WTC11 (cell line): Measurements from ENCODE around the gene ARHGEF33. TPM values are rescaled to one million over a fixed set of nuclear protein-coding genes. Genes with fewer than 3 reads are reported as not detected.

Source experiments
- ATAC-seq: fragments of 200-7000 bp; cut with Tn5 transposase; 2 replicates; pipeline ENCODE4 v1.10.0; 2021; ENCODE audit warnings: mild to moderate bottlenecking, moderate library complexity
- CTCF ChIA-PET: fragments of 300-600 bp; sonication (Branson Sonifier 250); formaldehyde crosslinking; loops from one replicate; lab custom pipeline; 2021; ENCODE audit warnings: antibody characterized with exemption; lab: Charles Lee
- POLR2A ChIA-PET: fragments of 350-600 bp; sonication (Branson Sonifier 250); formaldehyde crosslinking; loops from one replicate; lab custom pipeline; 2021; ENCODE audit warnings: antibody characterized with exemption; lab: Charles Lee
- DNase-seq: peaks from one replicate; pipeline ENCODE4 v3.0.0; 2021; ENCODE audit warnings: low spot score
- H3K27ac Mint-ChIP-seq: 2 replicates; pipeline ENCODE4 v1.8.0; 2021; ENCODE audit warnings: mixed read lengths
- H3K27me3 Mint-ChIP-seq: 2 replicates; pipeline ENCODE4 v1.8.0; 2021; ENCODE audit warnings: low read depth, mild to moderate bottlenecking, moderate library complexity, mixed read lengths
- H3K36me3 Mint-ChIP-seq: 2 replicates; pipeline ENCODE4 v1.8.0; 2021; ENCODE audit warnings: mixed read lengths
- H3K4me1 Mint-ChIP-seq: 2 replicates; pipeline ENCODE4 v1.8.0; 2022; ENCODE audit warnings: mixed read lengths
- H3K4me3 Mint-ChIP-seq: 2 replicates; pipeline ENCODE4 v1.8.0; 2021; ENCODE audit warnings: mild to moderate bottlenecking, moderate library complexity, mixed read lengths
- H3K9me3 Mint-ChIP-seq: 2 replicates; pipeline ENCODE4 v1.8.0; 2021; ENCODE audit warnings: mixed read lengths
- AR ChIP-seq: fragments of 250-450 bp; sonication (Bioruptor Pico); IDR thresholded peaks from 2 replicates; pipeline ENCODE4 v1.9.0; 2021; ENCODE audit warnings: mild to moderate bottlenecking
- E2F5 ChIP-seq: sonication (generic); formaldehyde crosslinking; IDR thresholded peaks from 2 replicates; pipeline ENCODE4 v1.8.1; 2022; ENCODE audit warnings: mild to moderate bottlenecking, moderate library complexity, missing genetic modification reagents
- EMX1 ChIP-seq: fragments of 250-450 bp; sonication (Bioruptor Pico); IDR thresholded peaks from 2 replicates; pipeline ENCODE4 v1.8.0; 2021; ENCODE audit warnings: mild to moderate bottlenecking
- GRHL2 ChIP-seq: fragments of 250-450 bp; sonication (Bioruptor Pico); IDR thresholded peaks from 2 replicates; pipeline ENCODE4 v1.8.0; 2022; ENCODE audit warnings: mild to moderate bottlenecking, moderate library complexity; ENCODE audit not compliant: insufficient replicate concordance, severe bottlenecking
- IRF2 ChIP-seq: sonication (generic); formaldehyde crosslinking; IDR thresholded peaks from 2 replicates; pipeline ENCODE4 v1.8.0; 2022; ENCODE audit warnings: low read depth, missing genetic modification reagents, borderline replicate concordance
- MAX ChIP-seq: sonication (generic); formaldehyde crosslinking; IDR thresholded peaks from 2 replicates; pipeline ENCODE4 v1.8.0; 2022; ENCODE audit warnings: mild to moderate bottlenecking, missing genetic modification reagents
- MYBL2 ChIP-seq: sonication (generic); formaldehyde crosslinking; IDR thresholded peaks from 2 replicates; pipeline ENCODE4 v1.8.1; 2023; ENCODE audit warnings: mild to moderate bottlenecking, moderate library complexity, missing genetic modification reagents
- NFYB ChIP-seq: sonication (generic); formaldehyde crosslinking; conservative IDR thresholded peaks from 2 replicates; pipeline ENCODE4 v1.8.0; 2022; ENCODE audit warnings: low read depth, missing genetic modification reagents
- NR3C1 ChIP-seq: sonication (generic); formaldehyde crosslinking; conservative IDR thresholded peaks from 2 replicates; pipeline ENCODE4 v1.8.1; 2023; ENCODE audit warnings: low read depth, mild to moderate bottlenecking, missing genetic modification reagents
- SMAD3 ChIP-seq: sonication (generic); formaldehyde crosslinking; IDR thresholded peaks from 2 replicates; pipeline ENCODE4 v1.8.0; 2022; ENCODE audit warnings: missing genetic modification reagents, mild to moderate bottlenecking, borderline replicate concordance
- SP1 ChIP-seq: sonication (generic); formaldehyde crosslinking; conservative IDR thresholded peaks from 2 replicates; pipeline ENCODE4 v1.8.1; 2022; ENCODE audit warnings: missing genetic modification reagents
- STAT6 ChIP-seq: sonication (generic); formaldehyde crosslinking; conservative IDR thresholded peaks from 2 replicates; pipeline ENCODE4 v1.8.1; 2023; ENCODE audit warnings: mild to moderate bottlenecking, low read depth, missing genetic modification reagents, moderate library complexity
- ZBTB43 ChIP-seq: sonication (generic); formaldehyde crosslinking; IDR thresholded peaks from 2 replicates; pipeline ENCODE4 v1.8.1; 2023; ENCODE audit warnings: mild to moderate bottlenecking, missing genetic modification reagents
- ZNF317 ChIP-seq: sonication (generic); formaldehyde crosslinking; IDR thresholded peaks from 2 replicates; pipeline ENCODE4 v1.8.1; 2023; ENCODE audit warnings: low read depth, mild to moderate bottlenecking, moderate library complexity, missing genetic modification reagents, borderline replicate concordance
- ZNF396 ChIP-seq: fragments of 250-450 bp; sonication (Bioruptor Pico); IDR thresholded peaks from 2 replicates; pipeline ENCODE4 v1.8.0; 2021; ENCODE audit warnings: mild to moderate bottlenecking, moderate library complexity, borderline replicate concordance
- ZNF425 ChIP-seq: fragments of 250-450 bp; sonication (Bioruptor Pico); conservative IDR thresholded peaks from 2 replicates; pipeline ENCODE4 v1.9.0; 2021; ENCODE audit warnings: mild to moderate bottlenecking
- ZNF512 ChIP-seq: sonication (generic); formaldehyde crosslinking; IDR thresholded peaks from 2 replicates; pipeline ENCODE4 v1.8.1; 2022; ENCODE audit warnings: missing genetic modification reagents, borderline replicate concordance
- total RNA-seq: library from RNA; stranded (reverse); gene quantifications from 3 replicates; pipeline ENCODE4 v1.2.3, GENCODE V29; 2021

The ARHGEF33 gene
- total RNA-seq, 1 experiment from 2014 or later = 0.42 TPM

- no peak for DNase-seq
- Mint-ChIP-seq H3K27me3 (no peaks in the 10 kb centered on the region), H3K36me3 (no peaks in the 10 kb centered on the region), H3K4me1 (peaks cover 14% of the 10 kb centered on the region), H3K4me3 (no peak overlapping the region), H3K27ac (no peak overlapping the region), H3K9me3 (no peaks in the 10 kb centered on the region)
- TF ChIP-seq MAX (no peak), MYBL2 (CRISPR knock-in tag) (no peak), ZNF512 (no peak), ZNF396 (no peak), NR3C1 (no peak), IRF2 (no peak), E2F5 (CRISPR knock-in tag) (no peak), AR (CRISPR knock-in tag) (no peak), GRHL2 (CRISPR knock-in tag) (no peak), SP1 (CRISPR knock-in tag) (no peak), NFYB (CRISPR knock-in tag) (no peak), STAT6 (no peak), ZNF317 (CRISPR knock-in tag) (no peak), SMAD3 (CRISPR knock-in tag) (no peak), ZNF425 (CRISPR knock-in tag) (no peak), ZBTB43 (CRISPR knock-in tag) (no peak), EMX1 (no peak)
- ChIA-PET POLR2A (no interaction called here), CTCF (interaction anchor here (1.3 kb wide), 1 partner anchor 24 kb away, joined by 6 read pairs; no protein-coding TSS in a partner anchor)
- ATAC-seq = no peak
Observed at GRCh38 chr2:38971377-38971776, 81.7 kb downstream of the ARHGEF33 start.
